Fibroblast of skin of back (primary cell): ENCODE data around the gene ERFL.
"Not testable (repeated sequence)": the region's sequence is repeated elsewhere in the genome, so short reads cannot be mapped to it uniquely, and the experiment has no call there.

ENCODE experiments used
- DNase-seq: peaks from one replicate; pipeline ENCODE4 v3.0.0-alpha.2; 2013

ERFL gene

GRCh38 chr19:41875973-41876372 is 52.3 kb downstream of the ERFL start:
- not testable (repeated sequence) for DNase-seq

- DNase-seq, result peak; percentile 49
Measured at GRCh38 chr19:41872775-41873647, 55.2 kb downstream of the ERFL start.

- DNase-seq, result no peak
Measured at GRCh38 chr19:41872384-41872774, 55.9 kb downstream of the ERFL start.

GRCh38 chr19:41871573-41872383 is 56.5 kb downstream of the ERFL start:
- DNase-seq, result no peak

- DNase-seq, result peak; percentile 41
Measured at GRCh38 chr19:41870401-41870873, 57.8 kb downstream of the ERFL start.

GRCh38 chr19:41869374-41869955 is 58.8 kb downstream of the ERFL start:
- no peak for DNase-seq

GRCh38 chr19:41868989-41869300 is 59.3 kb downstream of the ERFL start:
- no peak for DNase-seq

- DNase-seq, result no peak
Measured at GRCh38 chr19:41868120-41868988, 59.9 kb downstream of the ERFL start.

GRCh38 chr19:41866284-41866683 is 62.0 kb downstream of the ERFL start:
- no peak for DNase-seq

- no peak for DNase-seq
Measured at GRCh38 chr19:41864374-41864773, 63.9 kb downstream of the ERFL start.

- DNase-seq, result no peak
Measured at GRCh38 chr19:41863209-41863931, 64.9 kb downstream of the ERFL start.

- no peak for DNase-seq
Measured at GRCh38 chr19:41862445-41862986, 65.7 kb downstream of the ERFL start.

- no peak for DNase-seq
Measured at GRCh38 chr19:41861846-41862245, 66.4 kb downstream of the ERFL start.

- DNase-seq, result no peak
Measured at GRCh38 chr19:41861116-41861768, 67.0 kb downstream of the ERFL start.

GRCh38 chr19:41860419-41861115 is 67.7 kb downstream of the ERFL start:
- DNase-seq, result no peak

- peak; percentile 98 for DNase-seq
Measured at GRCh38 chr19:41859618-41860418, 68.4 kb downstream of the ERFL start, which contains the start of gene RPS19. Gene RPS19, plus strand, starts transcription at chr19:41860255. Its CDS starts 520 bp downstream, at chr19:41860775.

- DNase-seq, result no peak
Measured at GRCh38 chr19:41859213-41859617, 69.0 kb downstream of the ERFL start.
